ENCODE measurements around the gene EXOC3.

- TF ChIP-seq CTCF (IDR thresholded peaks at IDR 0.05) (no peak), EP300 (IDR thresholded peaks at IDR 0.05) (no peak), POLR2A (IDR thresholded peaks at IDR 0.05) (no peak)
Observed at GRCh38 chr5:446066-446882, 3.3 kb downstream of the EXOC3 start.

Data from gastroesophageal sphincter (tissue), 3 donors.